Breast epithelium (tissue), 4 donors: ENCODE results near the gene SNX27. TPM values are rescaled to one million over a fixed set of nuclear protein-coding genes. Genes with fewer than 3 reads are reported as not detected.

ENCODE experiments used
- DNase-seq, 2 donors: peaks; one replicate each; pipeline ENCODE4 v3.0.0-alpha.2; 2019; ENCODE audit warnings: low spot score in 2 of 2
- H3K27ac ChIP-seq, 2 donors: fragments of 200-600 bp; sonication (generic) in 1 of 2; one replicate each; pipeline ENCODE4 v1.5.1; 2016 to 2019; ENCODE audit warnings: mild to moderate bottlenecking in 1 of 2
- H3K27me3 ChIP-seq, 2 donors: fragments of 200-600 bp; sonication (generic) in 1 of 2; one replicate each; pipeline versions ENCODE4 v1.5.1 to v1.6.0; 2017 to 2019; ENCODE audit warnings: control low read depth in 1 of 2, mild to moderate bottlenecking in 1 of 2
- H3K36me3 ChIP-seq: fragments of 200-600 bp; one replicate; pipeline ENCODE4 v1.5.1; 2019
- H3K4me1 ChIP-seq, 2 donors: fragments of 200-600 bp; sonication (generic); one replicate each; pipeline ENCODE4 v1.5.1; 2016 to 2019; ENCODE audit warnings: control low read depth in 1 of 2
- H3K4me3 ChIP-seq, 3 donors: fragments of 200-600 bp; sonication (generic); 1 replicate in 2 of 3; 2 replicates in 1 of 3; pipeline ENCODE4 v1.5.1; 2016 to 2019; ENCODE audit warnings: mild to moderate bottlenecking in 3 of 3, moderate library complexity in 2 of 3
- H3K9me3 ChIP-seq, 2 donors: fragments of 200-600 bp; sonication (generic) in 1 of 2; one replicate each; pipeline ENCODE4 v1.5.1; 2016 to 2019; ENCODE audit warnings: control low read depth in 1 of 2
- CTCF ChIP-seq, 3 donors: fragments of 450-650 bp; IDR thresholded peaks; one replicate each; pipeline ENCODE4 v1.5.1; 2016 to 2017; ENCODE audit warnings: antibody characterized with exemption in 3 of 3, mild to moderate bottlenecking in 3 of 3, moderate library complexity in 3 of 3
- POLR2A ChIP-seq: fragments of 450-650 bp; IDR thresholded peaks from one replicate; pipeline ENCODE4 v1.6.1; 2016; ENCODE audit warnings: antibody characterized with exemption, mild to moderate bottlenecking, moderate library complexity
- POLR2AphosphoS5 ChIP-seq, 3 donors: sonication (generic); formaldehyde crosslinking; IDR thresholded peaks; one replicate each; pipeline ENCODE4 v1.6.1; 2017; ENCODE audit warnings: antibody characterized with exemption in 3 of 3
- intact Hi-C: fragments of 100-400 bp; cut with DNase I; formaldehyde crosslinking; loops from one replicate; pipeline ENCODE4 v1.15.1; 2023; ENCODE audit warnings: low total_unique reads
- total RNA-seq, 3 donors: library from RNA; depleted of rRNA; stranded (reverse); fragments of >200 nt; gene quantifications; one replicate each; pipeline ENCODE4 v1.1.0, GENCODE V29; 2016

Gene SNX27
- total RNA-seq, 3 donors from 2014 or later = 41.3 to 46.8 (median 43.6) TPM

DNA sequence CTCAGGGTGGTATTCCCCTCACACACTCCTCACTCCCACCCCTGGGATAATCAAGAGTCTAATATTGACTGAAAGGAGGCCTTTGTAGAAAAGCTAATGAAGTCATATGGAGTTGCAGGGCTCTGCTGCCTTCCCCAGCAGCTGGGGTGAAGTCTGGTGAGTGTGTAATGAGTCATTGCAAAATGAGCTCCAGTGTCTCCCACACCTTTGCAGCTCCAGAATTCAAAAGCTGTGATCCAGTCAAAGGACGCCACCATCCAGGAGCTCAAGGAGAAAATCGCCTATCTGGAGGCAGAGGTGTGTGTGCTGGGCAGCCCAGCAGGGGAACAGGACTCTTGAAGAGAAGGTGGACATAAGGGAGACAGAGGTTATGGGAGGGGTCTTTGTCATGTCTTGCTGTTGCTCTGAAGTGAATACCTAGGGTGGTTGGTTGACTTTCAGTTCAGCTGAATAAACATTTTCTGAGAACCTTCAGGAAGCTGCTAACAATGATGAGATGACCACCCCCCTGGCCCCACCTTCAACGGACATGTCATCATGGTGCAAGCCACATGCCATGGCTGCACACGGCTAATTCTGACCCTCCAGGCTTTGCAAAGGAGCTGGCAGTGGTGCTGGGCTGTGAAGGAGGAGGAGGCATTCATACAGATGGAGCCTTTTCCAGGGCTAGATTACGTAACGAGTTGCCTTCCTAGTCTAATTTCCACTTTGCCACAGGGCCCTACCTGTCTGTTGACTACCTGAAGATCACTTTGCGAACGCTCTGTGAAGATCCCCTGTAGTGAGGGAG is 32.2 kb upstream of the SNX27 start:
- H3K27me3 ChIP-seq = no peaks in the 10 kb centered on the region
- no peak for DNase-seq
- H3K4me3 ChIP-seq = no peak overlapping the region
- no peaks in the 10 kb centered on the region for H3K36me3 ChIP-seq
- intact Hi-C loops = no loop called here
- H3K9me3 ChIP-seq = no peaks in the 10 kb centered on the region
- H3K27ac ChIP-seq = no peak overlapping the region
- H3K4me1 ChIP-seq = no peaks in the 10 kb centered on the region
- no peak for TF ChIP-seq POLR2A
- TF ChIP-seq CTCF (IDR thresholded peaks at IDR 0.05) = no peak
- TF ChIP-seq POLR2AphosphoS5 (IDR thresholded peaks at IDR 0.05) = no peak

DNA sequence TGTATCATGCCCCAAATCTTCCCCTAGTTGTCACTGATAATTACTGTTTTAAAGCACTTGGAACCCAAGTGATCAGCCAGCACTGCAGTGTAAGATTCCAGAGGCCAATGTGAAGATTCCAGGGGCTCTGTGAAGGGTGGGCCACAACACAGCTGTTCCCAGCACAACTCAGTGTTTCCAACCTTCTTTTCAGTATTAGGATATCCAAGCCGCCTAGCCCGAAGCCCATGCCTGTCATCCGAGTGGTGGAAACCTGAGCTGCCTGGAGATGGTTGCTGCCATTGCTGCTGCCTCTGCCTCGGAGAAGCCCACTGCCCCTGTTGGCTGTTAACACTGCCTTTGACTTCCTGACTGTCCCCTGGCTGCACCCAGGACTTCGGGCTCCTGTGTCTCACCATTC is 30.4 kb upstream of the SNX27 start:
- Histone ChIP-seq H3K36me3 (no peaks in the 10 kb centered on the region), H3K27ac (no peak overlapping the region), H3K4me3 (no peak overlapping the region), H3K27me3 (no peaks in the 10 kb centered on the region), H3K9me3 (no peaks in the 10 kb centered on the region), H3K4me1 (no peaks in the 10 kb centered on the region)
- DNase-seq = no peak
- intact Hi-C loops = no loop called here
- TF ChIP-seq CTCF (IDR thresholded peaks at IDR 0.05) = no peak
- no peak for TF ChIP-seq POLR2AphosphoS5 (IDR thresholded peaks at IDR 0.05)
- TF ChIP-seq POLR2A = no peak

DNA sequence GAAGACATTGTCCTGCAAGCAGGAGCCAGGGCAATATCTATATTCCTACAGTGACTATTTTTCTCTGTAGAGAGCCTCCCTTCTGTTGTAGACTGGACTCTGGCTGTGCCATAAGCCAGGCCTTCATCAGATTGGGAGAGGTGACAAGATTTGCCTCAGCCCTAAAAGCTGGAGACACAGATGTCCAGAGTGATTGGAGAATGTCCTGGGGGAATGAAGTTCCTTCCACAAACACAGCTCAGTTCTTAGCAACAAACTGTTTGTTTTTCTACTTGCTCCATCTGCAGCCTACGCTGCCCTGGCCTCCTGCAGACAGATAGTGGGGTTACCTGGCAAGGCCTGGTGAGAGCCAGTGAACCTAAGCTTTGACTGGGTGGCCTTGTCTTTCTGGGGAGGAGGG is 29.9 kb upstream of the SNX27 start:
- Histone ChIP-seq H3K4me3 (no peak overlapping the region), H3K27me3 (no peaks in the 10 kb centered on the region), H3K4me1 (no peaks in the 10 kb centered on the region), H3K27ac (no peak overlapping the region), H3K9me3 (no peaks in the 10 kb centered on the region), H3K36me3 (no peaks in the 10 kb centered on the region)
- TF ChIP-seq POLR2A = no peak
- TF ChIP-seq CTCF (IDR thresholded peaks at IDR 0.05) = peak in 1 of 3 donors; percentile 17
- DNase-seq = no peak
- intact Hi-C loops = no loop called here

DNA sequence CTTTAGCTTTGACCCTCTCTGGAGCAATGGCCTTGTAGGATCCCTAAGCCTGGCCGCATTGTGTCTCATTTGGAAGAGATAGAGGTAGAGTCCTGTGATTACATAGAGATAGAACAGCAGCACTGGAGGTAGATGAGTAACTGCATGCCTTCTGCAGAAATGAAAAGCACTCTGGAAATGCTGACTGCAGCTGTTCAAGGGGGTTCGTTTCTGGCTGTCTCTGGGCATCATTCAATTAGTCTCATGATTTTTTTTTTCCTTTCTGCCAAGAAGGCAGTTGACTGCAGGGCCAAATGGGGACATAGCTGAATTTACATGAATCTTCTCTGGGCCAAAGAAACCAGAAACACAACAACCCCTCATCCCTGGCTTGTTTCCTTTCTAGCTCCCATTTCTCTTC is 28.1 kb upstream of the SNX27 start:
- Histone ChIP-seq H3K27me3 (no peaks in the 10 kb centered on the region), H3K9me3 (no peaks in the 10 kb centered on the region), H3K36me3 (no peaks in the 10 kb centered on the region), H3K4me3 (no peak overlapping the region), H3K4me1 (no peaks in the 10 kb centered on the region), H3K27ac (peak overlapping the region in 1 of 2 donors; percentile 65)
- no peak for TF ChIP-seq CTCF (IDR thresholded peaks at IDR 0.05)
- DNase-seq = no peak
- intact Hi-C loops = loop anchor here (2.0 kb wide), 1 partner anchor 157 kb away; no protein-coding TSS in a partner anchor

DNA sequence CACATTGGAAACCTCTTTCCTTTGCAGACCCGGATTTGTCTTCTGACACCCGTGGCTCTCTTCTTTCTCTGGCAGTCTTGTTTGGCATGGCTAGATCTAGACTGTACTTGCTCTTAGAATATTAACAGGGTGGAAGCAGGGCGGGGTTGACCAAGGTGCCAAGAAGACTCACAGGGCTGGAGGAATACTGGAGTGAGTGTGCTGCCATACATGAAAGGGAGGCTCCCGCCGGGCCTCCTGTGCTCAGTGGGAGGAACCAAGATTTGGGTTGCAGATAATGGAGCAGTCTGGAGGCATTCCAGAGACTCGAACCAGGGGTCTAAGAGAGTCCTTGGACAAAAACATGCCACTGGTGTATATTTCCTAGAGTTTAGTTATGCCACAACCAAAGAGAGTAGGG is 27.6 kb upstream of the SNX27 start:
- intact Hi-C loops = loop anchor here (2.0 kb wide), 1 partner anchor 157 kb away; no protein-coding TSS in a partner anchor
- peak overlapping the region; percentile 44 to 65 for H3K27ac ChIP-seq
- no peaks in the 10 kb centered on the region for H3K9me3 ChIP-seq
- TF ChIP-seq POLR2AphosphoS5 (IDR thresholded peaks at IDR 0.05) (no peak), CTCF (IDR thresholded peaks at IDR 0.05) (no peak), POLR2A (no peak)
- DNase-seq = no peak
- no peak overlapping the region for H3K4me3 ChIP-seq
- H3K36me3 ChIP-seq = no peaks in the 10 kb centered on the region
- no peaks in the 10 kb centered on the region for H3K27me3 ChIP-seq
- H3K4me1 ChIP-seq = no peaks in the 10 kb centered on the region
